Fibroblast of the aortic adventitia (primary cell): ENCODE results near the gene EDNRA. TPM values are rescaled to one million over a fixed set of nuclear protein-coding genes. Genes with fewer than 3 reads are reported as not detected.

Source experiments
- DNase-seq: peaks from one replicate; pipeline ENCODE4 v3.0.0-alpha.2; 2010; ENCODE audit warnings: low read depth
- H3K4me3 ChIP-seq: 2 replicates; pipeline ENCODE4 v1.5.1; 2011; ENCODE audit warnings: low read depth, mild to moderate bottlenecking, control low read depth, low read length, moderate library complexity
- total RNA-seq: library from RNA; depleted of rRNA; stranded (reverse); fragments of >200 nt; gene quantifications from 2 replicates; pipeline ENCODE4 v1.2.3, GENCODE V29; 2012; ENCODE audit warnings: low replicate concordance
- TF ChIP-seq, protein P1 (sequence below): IDR thresholded peaks from 2 replicates; pipeline ENCODE4 v1.5.1; 2011; ENCODE audit warnings: mild to moderate bottlenecking, low read length, control low read depth, inconsistent platforms; ENCODE audit not compliant: insufficient read depth

The EDNRA gene
- total RNA-seq, 1 donor = 37.6 TPM

DNA sequence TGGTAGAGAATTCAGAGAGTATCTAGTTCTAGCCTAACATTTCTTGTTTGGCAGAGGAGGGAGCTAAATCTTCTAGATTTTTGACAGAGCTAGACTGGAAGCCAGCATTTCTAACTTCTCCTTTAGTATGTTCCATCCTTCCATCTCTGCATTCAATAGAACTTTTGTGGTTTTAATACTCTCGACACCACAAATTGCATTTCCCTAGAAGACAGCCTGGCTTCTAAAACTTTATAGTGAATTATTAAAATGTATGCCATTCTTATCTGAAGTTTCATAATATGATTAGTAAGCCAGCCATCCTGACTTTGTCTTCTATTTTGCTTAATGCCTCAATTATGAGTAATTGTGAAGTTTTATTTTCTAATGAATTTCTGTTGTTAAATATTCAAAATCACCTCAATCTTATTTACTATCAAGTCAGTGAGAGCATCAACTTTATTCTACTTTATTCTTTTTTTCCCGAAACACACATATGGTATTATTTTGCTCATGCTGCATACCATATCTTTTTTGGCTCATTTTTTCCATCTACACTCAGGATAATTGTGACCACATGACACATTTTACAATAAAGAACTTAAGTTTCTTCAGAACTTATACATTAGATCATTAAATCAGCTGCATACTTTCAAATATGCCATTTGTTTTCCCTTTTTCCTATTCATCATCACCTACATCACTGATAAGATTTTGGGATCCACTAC lies 30.2 kb downstream of the EDNRA start:
- peak; percentile 32 for DNase-seq
- H3K4me3 ChIP-seq = no peak overlapping the region
- TF ChIP-seq, protein P1, sequence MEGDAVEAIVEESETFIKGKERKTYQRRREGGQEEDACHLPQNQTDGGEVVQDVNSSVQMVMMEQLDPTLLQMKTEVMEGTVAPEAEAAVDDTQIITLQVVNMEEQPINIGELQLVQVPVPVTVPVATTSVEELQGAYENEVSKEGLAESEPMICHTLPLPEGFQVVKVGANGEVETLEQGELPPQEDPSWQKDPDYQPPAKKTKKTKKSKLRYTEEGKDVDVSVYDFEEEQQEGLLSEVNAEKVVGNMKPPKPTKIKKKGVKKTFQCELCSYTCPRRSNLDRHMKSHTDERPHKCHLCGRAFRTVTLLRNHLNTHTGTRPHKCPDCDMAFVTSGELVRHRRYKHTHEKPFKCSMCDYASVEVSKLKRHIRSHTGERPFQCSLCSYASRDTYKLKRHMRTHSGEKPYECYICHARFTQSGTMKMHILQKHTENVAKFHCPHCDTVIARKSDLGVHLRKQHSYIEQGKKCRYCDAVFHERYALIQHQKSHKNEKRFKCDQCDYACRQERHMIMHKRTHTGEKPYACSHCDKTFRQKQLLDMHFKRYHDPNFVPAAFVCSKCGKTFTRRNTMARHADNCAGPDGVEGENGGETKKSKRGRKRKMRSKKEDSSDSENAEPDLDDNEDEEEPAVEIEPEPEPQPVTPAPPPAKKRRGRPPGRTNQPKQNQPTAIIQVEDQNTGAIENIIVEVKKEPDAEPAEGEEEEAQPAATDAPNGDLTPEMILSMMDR = no peak

DNA sequence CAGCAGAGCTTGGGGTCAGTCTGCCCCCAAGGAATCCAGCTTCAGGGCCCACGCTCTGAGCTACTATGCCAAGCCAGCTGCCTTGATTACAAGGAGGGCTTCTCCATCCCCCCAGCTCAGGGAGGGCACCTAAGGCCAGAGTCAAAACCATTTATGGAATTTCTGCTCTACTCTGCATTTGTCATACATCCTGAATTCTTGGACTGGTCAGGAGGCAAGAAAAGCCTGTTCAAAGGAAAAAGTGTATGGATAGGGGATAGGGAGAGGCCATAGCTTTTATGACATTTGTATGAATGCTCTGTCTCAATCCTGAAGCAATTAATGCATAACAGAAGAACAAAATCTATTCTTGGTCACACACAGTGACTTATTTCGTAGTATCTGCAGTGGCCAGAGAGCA lies 32.2 kb downstream of the EDNRA start:
- no peak for DNase-seq
- no peak overlapping the region for H3K4me3 ChIP-seq
- TF ChIP-seq, protein P1 = no peak

DNA sequence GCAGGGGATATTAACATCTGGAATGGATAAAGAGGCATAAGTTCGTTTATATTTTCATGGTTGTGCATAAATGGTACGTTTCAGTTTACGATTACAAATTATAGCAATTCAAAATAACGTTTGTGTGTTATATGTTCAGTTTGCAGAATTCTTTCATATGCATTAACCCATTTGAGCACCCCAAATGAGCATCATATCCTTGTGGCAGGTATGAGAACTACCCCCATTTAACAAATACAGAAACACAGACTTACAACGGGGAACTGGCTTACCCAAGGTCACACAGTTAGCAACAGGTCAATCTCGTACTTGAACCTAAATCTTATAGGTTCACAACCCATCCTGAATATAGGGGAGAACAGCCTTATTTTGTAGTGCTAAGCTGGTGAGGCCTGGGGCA lies 33.1 kb downstream of the EDNRA start:
- TF ChIP-seq, protein P1 = peak; percentile 26

DNA sequence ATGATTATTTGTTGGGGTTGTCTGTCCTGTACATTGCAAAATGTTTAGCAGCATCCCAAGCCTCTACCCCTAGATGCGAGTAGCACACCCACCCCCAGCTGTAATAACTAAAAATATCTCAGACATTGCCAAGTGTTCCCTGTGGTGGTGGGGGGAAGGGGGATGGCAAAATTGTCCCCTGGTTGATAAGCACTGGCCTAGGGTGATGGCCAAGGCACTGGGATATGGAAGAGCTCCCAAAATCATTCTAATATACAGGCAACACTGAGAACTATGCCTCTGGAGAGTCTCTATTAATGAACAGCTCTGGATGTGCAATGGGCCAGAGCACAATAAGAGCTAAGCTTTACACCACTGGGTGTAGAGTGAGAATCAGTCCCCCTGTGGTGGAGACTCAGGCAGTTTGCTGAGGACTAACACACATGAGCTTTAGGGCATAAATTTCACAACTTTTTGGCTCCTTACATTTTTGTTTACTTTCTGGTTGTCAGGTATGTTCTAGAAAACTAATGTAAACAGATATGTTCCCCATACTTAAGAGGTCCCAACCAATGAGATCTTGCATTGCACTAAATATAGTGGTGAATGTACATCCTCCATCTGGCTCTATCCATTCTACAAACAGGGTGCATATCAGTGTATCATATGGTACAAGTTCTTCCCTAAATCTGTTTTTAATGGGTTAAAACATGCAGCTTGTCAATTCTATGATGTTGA lies 34.5 kb downstream of the EDNRA start:
- H3K4me3 ChIP-seq = no peak overlapping the region
- no peak for DNase-seq
- TF ChIP-seq, protein P1 = no peak

More for the DNA sequence above, 33.1 kb downstream of the EDNRA start:
- H3K4me3 ChIP-seq = no peak overlapping the region
- DNase-seq = no peak

DNA sequence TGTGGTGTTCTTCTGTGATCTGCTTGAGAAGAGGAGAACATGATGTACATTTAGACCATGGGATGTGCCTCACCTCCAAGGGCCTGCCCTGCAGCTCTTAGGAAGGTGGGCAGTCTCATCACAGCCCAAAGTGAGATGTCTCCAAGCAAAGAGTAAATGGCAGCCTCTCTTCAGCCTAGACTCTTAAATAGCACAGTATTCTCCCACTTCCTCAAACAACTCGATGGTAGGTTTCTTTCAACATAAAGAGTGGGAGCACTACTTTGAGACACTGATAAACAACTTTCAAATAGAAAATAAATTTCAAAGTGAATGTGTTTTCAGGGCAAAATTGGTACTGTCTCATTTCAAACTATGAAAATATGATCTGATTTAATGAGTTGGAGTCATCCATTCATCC lies 35.2 kb downstream of the EDNRA start:
- H3K4me3 ChIP-seq = no peak overlapping the region
- TF ChIP-seq, protein P1 = no peak

DNA sequence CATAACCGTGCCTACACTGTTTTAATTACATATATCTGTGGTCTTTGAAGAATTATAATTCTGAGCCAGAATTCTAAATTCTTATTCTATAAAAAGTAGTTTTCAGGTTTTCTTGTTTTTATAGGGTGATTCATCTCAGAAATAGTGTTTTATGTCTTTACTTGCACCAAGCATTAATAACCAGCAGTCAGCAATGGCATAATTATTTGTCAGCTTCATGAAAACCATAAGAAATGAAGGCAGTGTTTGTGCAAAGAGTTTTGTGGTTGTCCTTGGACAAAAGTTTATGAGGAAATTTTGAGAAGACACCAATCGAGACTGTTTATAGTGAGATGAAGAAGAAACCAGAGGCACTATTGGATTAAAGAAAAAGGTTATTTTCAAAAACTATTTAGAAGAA lies 37.2 kb downstream of the EDNRA start:
- no peak overlapping the region for H3K4me3 ChIP-seq
- peak; percentile 9 for DNase-seq

More for the DNA sequence above, 35.2 kb downstream of the EDNRA start:
- DNase-seq = no peak

More for the DNA sequence above, 37.2 kb downstream of the EDNRA start:
- TF ChIP-seq, protein P1 = no peak
